ENCODE measurements around the gene RSBN1L.

Gene RSBN1L

GRCh38 chr7:77786741-77787140 lies 90.5 kb downstream of the RSBN1L start:
- H4K20me1 ChIP-seq (ENCODE audit: insufficient read depth, low read length, poor library complexity, severe bottlenecking): no peaks in the 10 kb centered on the region
- no peaks in the 10 kb centered on the region for H3K79me2 ChIP-seq (ENCODE audit: insufficient read depth, low read length)
- no peak overlapping the region for H3K9ac ChIP-seq (ENCODE audit: low read depth, low read length, poor library complexity, severe bottlenecking)
- H3F3A ChIP-seq (ENCODE audit: low read depth): no peaks in the 10 kb centered on the region
- H3K9me3 ChIP-seq (ENCODE audit: insufficient read depth, low read depth, low read length): no peaks in the 10 kb centered on the region
- no peak overlapping the region for H2AFZ ChIP-seq (ENCODE audit: low read length)
- no peaks in the 10 kb centered on the region for H3K4me1 ChIP-seq (ENCODE audit: insufficient read depth, low read length, poor library complexity, severe bottlenecking)
- H3K9me2 ChIP-seq (replicated peaks; ENCODE audit: low read depth, low read length): no peaks in the 10 kb centered on the region
- H3K27me3 ChIP-seq (ENCODE audit: insufficient read depth, low read length, poor library complexity, severe bottlenecking): no peaks in the 10 kb centered on the region
- no peak overlapping the region for H3K4me3 ChIP-seq (ENCODE audit: low read length, poor library complexity, severe bottlenecking)
- peaks cover 22% of the 10 kb centered on the region; the same call in 1 of the 2 replicates for H3K36me3 ChIP-seq (ENCODE audit: insufficient read depth, low read length)
- TF ChIP-seq CTCF (conservative IDR thresholded peaks at IDR 0.05; ENCODE audit: low read length): no peak
- TF ChIP-seq EZH2phosphoT487 (IDR thresholded peaks at IDR 0.05; ENCODE audit: borderline replicate concordance): no peak
- H3K4me2 ChIP-seq (ENCODE audit: low read depth, low read length, poor library complexity, severe bottlenecking): no peak overlapping the region

GRCh38 chr7:77788327-77788902 lies 92.2 kb downstream of the RSBN1L start:
- H3K4me3 ChIP-seq (ENCODE audit: low read length, poor library complexity, severe bottlenecking): no peak overlapping the region
- H3K27me3 ChIP-seq (ENCODE audit: insufficient read depth, low read length, poor library complexity, severe bottlenecking): no peaks in the 10 kb centered on the region
- no peak overlapping the region for H3K9ac ChIP-seq (ENCODE audit: low read depth, low read length, poor library complexity, severe bottlenecking)
- TF ChIP-seq EZH2phosphoT487 (IDR thresholded peaks at IDR 0.05; ENCODE audit: borderline replicate concordance): no peak
- TF ChIP-seq CTCF (conservative IDR thresholded peaks at IDR 0.05; ENCODE audit: low read length): no peak
- H3K9me2 ChIP-seq (replicated peaks; ENCODE audit: low read depth, low read length): no peaks in the 10 kb centered on the region
- H4K20me1 ChIP-seq (ENCODE audit: insufficient read depth, low read length, poor library complexity, severe bottlenecking): no peaks in the 10 kb centered on the region
- no peaks in the 10 kb centered on the region for H3K9me3 ChIP-seq (ENCODE audit: insufficient read depth, low read depth, low read length)
- no peaks in the 10 kb centered on the region for H3K79me2 ChIP-seq (ENCODE audit: insufficient read depth, low read length)
- no peak overlapping the region for H2AFZ ChIP-seq (ENCODE audit: low read length)
- no peaks in the 10 kb centered on the region for H3F3A ChIP-seq (ENCODE audit: low read depth)
- peaks cover 13% of the 10 kb centered on the region; the same call in 1 of the 2 replicates for H3K36me3 ChIP-seq (ENCODE audit: insufficient read depth, low read length)
- no peak overlapping the region for H3K4me2 ChIP-seq (ENCODE audit: low read depth, low read length, poor library complexity, severe bottlenecking)
- no peaks in the 10 kb centered on the region for H3K4me1 ChIP-seq (ENCODE audit: insufficient read depth, low read length, poor library complexity, severe bottlenecking)

- no peak overlapping the region for H2AFZ ChIP-seq (ENCODE audit: low read length)
- H3F3A ChIP-seq (ENCODE audit: low read depth): no peaks in the 10 kb centered on the region
- no peaks in the 10 kb centered on the region for H3K36me3 ChIP-seq (ENCODE audit: insufficient read depth, low read length)
- no peak for TF ChIP-seq EZH2phosphoT487 (IDR thresholded peaks at IDR 0.05; ENCODE audit: borderline replicate concordance)
- no peak for TF ChIP-seq CTCF (conservative IDR thresholded peaks at IDR 0.05; ENCODE audit: low read length)
- H3K4me1 ChIP-seq (ENCODE audit: insufficient read depth, low read length, poor library complexity, severe bottlenecking): peaks cover 4% of the 10 kb centered on the region
- no peaks in the 10 kb centered on the region for H3K27me3 ChIP-seq (ENCODE audit: insufficient read depth, low read length, poor library complexity, severe bottlenecking)
- no peaks in the 10 kb centered on the region for H3K9me2 ChIP-seq (replicated peaks; ENCODE audit: low read depth, low read length)
- no peaks in the 10 kb centered on the region for H3K9me3 ChIP-seq (ENCODE audit: insufficient read depth, low read depth, low read length)
- H3K79me2 ChIP-seq (ENCODE audit: insufficient read depth, low read length): peaks cover 18% of the 10 kb centered on the region; the same call in 1 of the 2 replicates
- no peak overlapping the region for H3K9ac ChIP-seq (ENCODE audit: low read depth, low read length, poor library complexity, severe bottlenecking)
- no peak overlapping the region for H3K4me2 ChIP-seq (ENCODE audit: low read depth, low read length, poor library complexity, severe bottlenecking)
- peaks cover 2% of the 10 kb centered on the region for H4K20me1 ChIP-seq (ENCODE audit: insufficient read depth, low read length, poor library complexity, severe bottlenecking)
- no peak overlapping the region for H3K4me3 ChIP-seq (ENCODE audit: low read length, poor library complexity, severe bottlenecking)
These were observed 95.1 kb downstream of the RSBN1L start for GRCh38 chr7:77791336-77791735.
